IgD-negative memory B cell (primary cell): ENCODE measurements around the gene FGFR3. TPM values are rescaled to one million over a fixed set of nuclear protein-coding genes. Genes with fewer than 3 reads are reported as not detected.

Source experiments
- H3K27ac Mint-ChIP-seq, 3 donors: one replicate each; pipeline ENCODE4 v1.8.0; 2020 to 2022; ENCODE audit warnings: mild to moderate bottlenecking in 3 of 3, mixed read lengths in 3 of 3, moderate library complexity in 1 of 3
- H3K27me3 Mint-ChIP-seq: one replicate; pipeline ENCODE4 v1.8.0; 2021; ENCODE audit warnings: mixed read lengths
- H3K36me3 Mint-ChIP-seq: one replicate; pipeline ENCODE4 v1.8.0; 2020; ENCODE audit warnings: mild to moderate bottlenecking, mixed read lengths
- H3K4me1 Mint-ChIP-seq, 3 donors: one replicate each; pipeline ENCODE4 v1.8.0; 2020 to 2022; ENCODE audit warnings: mixed read lengths in 3 of 3, mild to moderate bottlenecking in 1 of 3
- H3K4me3 Mint-ChIP-seq, 4 donors: one replicate each; pipeline ENCODE4 v1.8.0; 2020 to 2022; ENCODE audit warnings: mild to moderate bottlenecking in 4 of 4, mixed read lengths in 4 of 4, moderate library complexity in 3 of 4
- H3K9me3 Mint-ChIP-seq, 3 donors: one replicate each; pipeline ENCODE4 v1.8.0; 2020 to 2021; ENCODE audit warnings: mixed read lengths in 3 of 3, mild to moderate bottlenecking in 1 of 3
- polyA plus RNA-seq: library from polyadenylated mRNA; unstranded; fragments of 300-500 nt; fragmentation: Illumina TruSeq; gene quantifications from one replicate; pipeline ENCODE4 v1.2.3, GENCODE V29; 2021

Gene FGFR3
- polyA plus RNA-seq, 1 donor from 2014 or later, result 0.45 TPM

- Mint-ChIP-seq H3K9me3 (no peaks in the 10 kb centered on the region), H3K27me3 (peaks cover 15% of the 10 kb centered on the region), H3K4me1 (peaks cover 0 to 6% (median 2%) of the 10 kb centered on the region in 3 donors), H3K4me3 (no peak overlapping the region), H3K36me3 (no peaks in the 10 kb centered on the region), H3K27ac (no peak overlapping the region)
Observed at GRCh38 chr4:1772853-1773538, 20.1 kb upstream of the FGFR3 start.

- peaks cover 0 to 2% (median 0%) of the 10 kb centered on the region in 3 donors for H3K4me1 Mint-ChIP-seq
- peaks cover 11% of the 10 kb centered on the region for H3K27me3 Mint-ChIP-seq
- H3K36me3 Mint-ChIP-seq, result no peaks in the 10 kb centered on the region
Observed at GRCh38 chr4:1773754-1774153, 19.3 kb upstream of the FGFR3 start.

GRCh38 chr4:1775731-1776500, 17.2 kb upstream of the FGFR3 start:
- H3K36me3 Mint-ChIP-seq, result no peaks in the 10 kb centered on the region
- H3K9me3 Mint-ChIP-seq, result no peaks in the 10 kb centered on the region
- peak overlapping the region in 1 of 3 donors; percentile 76 for H3K27ac Mint-ChIP-seq
- H3K4me1 Mint-ChIP-seq, result peaks cover 0 to 2% (median 0%) of the 10 kb centered on the region in 3 donors
- peaks cover 10% of the 10 kb centered on the region for H3K27me3 Mint-ChIP-seq
- peak overlapping the region in 1 of 4 donors; percentile 27 for H3K4me3 Mint-ChIP-seq

More at GRCh38 chr4:1773754-1774153, 19.3 kb upstream of the FGFR3 start:
- Mint-ChIP-seq H3K9me3 (no peaks in the 10 kb centered on the region), H3K27ac (no peak overlapping the region), H3K4me3 (no peak overlapping the region)

- Mint-ChIP-seq H3K4me1 (peaks cover 0 to 2% (median 0%) of the 10 kb centered on the region in 3 donors), H3K9me3 (no peaks in the 10 kb centered on the region), H3K4me3 (no peak overlapping the region), H3K27ac (no peak overlapping the region), H3K36me3 (no peaks in the 10 kb centered on the region), H3K27me3 (peaks cover 10% of the 10 kb centered on the region)
Observed at GRCh38 chr4:1776521-1777161, 16.5 kb upstream of the FGFR3 start.

GRCh38 chr4:1777822-1778641, 15.1 kb upstream of the FGFR3 start:
- no peak overlapping the region for H3K4me3 Mint-ChIP-seq
- H3K9me3 Mint-ChIP-seq, result no peaks in the 10 kb centered on the region
- H3K4me1 Mint-ChIP-seq, result peaks cover 0 to 2% (median 0%) of the 10 kb centered on the region in 3 donors
- H3K27ac Mint-ChIP-seq, result no peak overlapping the region
- no peaks in the 10 kb centered on the region for H3K36me3 Mint-ChIP-seq
- peaks cover 6% of the 10 kb centered on the region for H3K27me3 Mint-ChIP-seq

- Mint-ChIP-seq H3K9me3 (no peaks in the 10 kb centered on the region), H3K27ac (no peak overlapping the region), H3K27me3 (peaks cover 3% of the 10 kb centered on the region), H3K4me1 (peaks cover 0 to 2% (median 0%) of the 10 kb centered on the region in 3 donors), H3K4me3 (no peak overlapping the region), H3K36me3 (no peaks in the 10 kb centered on the region)
Observed at GRCh38 chr4:1778642-1779392, 14.3 kb upstream of the FGFR3 start.

GRCh38 chr4:1779588-1780382, 13.3 kb upstream of the FGFR3 start:
- Mint-ChIP-seq H3K4me3 (no peak overlapping the region), H3K9me3 (no peaks in the 10 kb centered on the region), H3K27ac (no peak overlapping the region), H3K36me3 (no peaks in the 10 kb centered on the region), H3K27me3 (no peaks in the 10 kb centered on the region), H3K4me1 (peaks cover 0 to 2% (median 0%) of the 10 kb centered on the region in 3 donors)

GRCh38 chr4:1780435-1780834, 12.7 kb upstream of the FGFR3 start:
- Mint-ChIP-seq H3K9me3 (no peaks in the 10 kb centered on the region), H3K4me1 (peaks cover 0 to 2% (median 0%) of the 10 kb centered on the region in 3 donors), H3K27ac (no peak overlapping the region), H3K27me3 (no peaks in the 10 kb centered on the region), H3K36me3 (no peaks in the 10 kb centered on the region), H3K4me3 (no peak overlapping the region)

GRCh38 chr4:1783015-1783414, 10.1 kb upstream of the FGFR3 start:
- H3K27me3 Mint-ChIP-seq, result no peaks in the 10 kb centered on the region
- no peaks in the 10 kb centered on the region for H3K4me1 Mint-ChIP-seq
- no peaks in the 10 kb centered on the region for H3K36me3 Mint-ChIP-seq
- H3K9me3 Mint-ChIP-seq, result no peaks in the 10 kb centered on the region
- no peak overlapping the region for H3K27ac Mint-ChIP-seq
- H3K4me3 Mint-ChIP-seq, result no peak overlapping the region

- no peak overlapping the region for H3K27ac Mint-ChIP-seq
- no peaks in the 10 kb centered on the region for H3K9me3 Mint-ChIP-seq
- H3K36me3 Mint-ChIP-seq, result no peaks in the 10 kb centered on the region
- no peaks in the 10 kb centered on the region for H3K27me3 Mint-ChIP-seq
- H3K4me1 Mint-ChIP-seq, result no peaks in the 10 kb centered on the region
- no peak overlapping the region for H3K4me3 Mint-ChIP-seq
Observed at GRCh38 chr4:1783970-1784369, 9.1 kb upstream of the FGFR3 start.

- no peaks in the 10 kb centered on the region for H3K27me3 Mint-ChIP-seq
- no peak overlapping the region for H3K4me3 Mint-ChIP-seq
- H3K27ac Mint-ChIP-seq, result no peak overlapping the region
- no peaks in the 10 kb centered on the region for H3K4me1 Mint-ChIP-seq
- no peaks in the 10 kb centered on the region for H3K36me3 Mint-ChIP-seq
- no peaks in the 10 kb centered on the region for H3K9me3 Mint-ChIP-seq
Observed at GRCh38 chr4:1784395-1784788, 8.7 kb upstream of the FGFR3 start.

- H3K27me3 Mint-ChIP-seq, result no peaks in the 10 kb centered on the region
- no peaks in the 10 kb centered on the region for H3K36me3 Mint-ChIP-seq
- H3K4me1 Mint-ChIP-seq, result no peaks in the 10 kb centered on the region
- no peak overlapping the region for H3K4me3 Mint-ChIP-seq
- H3K27ac Mint-ChIP-seq, result no peak overlapping the region
- no peaks in the 10 kb centered on the region for H3K9me3 Mint-ChIP-seq
Observed at GRCh38 chr4:1784789-1785591, 8.1 kb upstream of the FGFR3 start.

- H3K4me3 Mint-ChIP-seq, result no peak overlapping the region
- no peaks in the 10 kb centered on the region for H3K9me3 Mint-ChIP-seq
- H3K27me3 Mint-ChIP-seq, result no peaks in the 10 kb centered on the region
- H3K27ac Mint-ChIP-seq, result no peak overlapping the region
- no peaks in the 10 kb centered on the region for H3K36me3 Mint-ChIP-seq
- H3K4me1 Mint-ChIP-seq, result peaks cover 0 to 1% (median 0%) of the 10 kb centered on the region in 3 donors
Observed at GRCh38 chr4:1785592-1785991, 7.5 kb upstream of the FGFR3 start.
